Testis (tissue), 2 donors: ENCODE data around the gene PWWP2B.

Experiments used
- CTCF ChIP-seq, 3 experiments: fragments of 450-650 bp in 2 of 3; fragments of 200-600 bp in 1 of 3; sonication (generic) in 1 of 3; IDR thresholded peaks; one replicate each; pipeline ENCODE4 v1.5.1; 2016 to 2019; ENCODE audit warnings: antibody characterized with exemption in 3 of 3, mild to moderate bottlenecking in 2 of 3, moderate library complexity in 1 of 3
- POLR2A ChIP-seq: fragments of 450-650 bp; IDR thresholded peaks from one replicate; pipeline ENCODE4 v1.6.1; 2017; ENCODE audit warnings: antibody characterized with exemption, mild to moderate bottlenecking, moderate library complexity

- TF ChIP-seq CTCF (IDR thresholded peaks at IDR 0.05) (no peak), POLR2A (no peak)
Observed at GRCh38 chr10:132449811-132450181, 52.8 kb downstream of the PWWP2B start.
